Vagina (tissue), 2 donors: ENCODE data around the gene PADI2.

ENCODE experiments used
- POLR2A ChIP-seq, 2 donors: fragments of 450-650 bp; IDR thresholded peaks; one replicate each; pipeline ENCODE4 v1.6.1; 2017; ENCODE audit warnings: antibody characterized with exemption in 2 of 2, mild to moderate bottlenecking in 2 of 2, moderate library complexity in 2 of 2
- TF ChIP-seq, protein P1 (sequence below), 3 experiments: fragments of 450-650 bp in 2 of 3; fragments of 200-600 bp in 1 of 3; sonication (generic) in 1 of 3; IDR thresholded peaks; one replicate each; pipeline ENCODE4 v1.5.1; 2017 to 2019; ENCODE audit warnings: antibody characterized with exemption in 3 of 3, mild to moderate bottlenecking in 2 of 3, moderate library complexity in 2 of 3

DNA sequence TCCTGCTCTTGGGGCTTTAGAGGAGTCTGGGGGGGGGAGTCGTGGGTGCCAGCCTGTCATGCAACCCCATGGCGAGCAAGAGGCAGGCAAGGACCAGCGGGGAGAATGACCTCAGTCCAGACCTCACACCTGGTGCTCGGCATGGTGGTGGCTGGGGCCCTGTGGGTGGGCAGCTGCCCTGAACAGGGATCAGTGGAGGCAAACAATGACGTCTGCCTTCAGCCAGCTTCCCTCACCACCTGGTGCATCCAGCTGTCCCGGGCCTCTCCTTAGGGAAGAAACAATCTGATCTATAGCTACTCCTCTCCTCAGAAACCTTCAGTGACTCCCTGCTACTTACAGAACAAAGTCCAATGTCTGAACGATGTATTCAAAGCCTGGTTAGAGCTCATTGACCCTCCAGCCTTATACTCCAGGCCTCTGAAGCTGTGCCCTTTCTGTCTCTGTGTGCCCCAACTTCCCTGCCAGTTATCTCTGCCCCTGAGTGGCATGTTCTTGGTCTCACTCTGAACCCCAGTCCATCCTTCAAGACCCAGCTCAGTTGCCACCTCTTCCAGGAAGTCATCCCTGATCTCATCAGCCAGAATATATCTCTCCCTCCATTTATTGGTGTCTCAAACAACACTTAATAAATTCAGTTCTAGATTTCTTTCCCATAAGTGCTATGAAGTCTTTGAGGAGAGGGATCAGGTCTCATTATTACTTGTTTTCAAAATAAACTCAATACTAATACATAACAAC is 6.6 kb downstream of the PADI2 start:
- TF ChIP-seq, protein P1, sequence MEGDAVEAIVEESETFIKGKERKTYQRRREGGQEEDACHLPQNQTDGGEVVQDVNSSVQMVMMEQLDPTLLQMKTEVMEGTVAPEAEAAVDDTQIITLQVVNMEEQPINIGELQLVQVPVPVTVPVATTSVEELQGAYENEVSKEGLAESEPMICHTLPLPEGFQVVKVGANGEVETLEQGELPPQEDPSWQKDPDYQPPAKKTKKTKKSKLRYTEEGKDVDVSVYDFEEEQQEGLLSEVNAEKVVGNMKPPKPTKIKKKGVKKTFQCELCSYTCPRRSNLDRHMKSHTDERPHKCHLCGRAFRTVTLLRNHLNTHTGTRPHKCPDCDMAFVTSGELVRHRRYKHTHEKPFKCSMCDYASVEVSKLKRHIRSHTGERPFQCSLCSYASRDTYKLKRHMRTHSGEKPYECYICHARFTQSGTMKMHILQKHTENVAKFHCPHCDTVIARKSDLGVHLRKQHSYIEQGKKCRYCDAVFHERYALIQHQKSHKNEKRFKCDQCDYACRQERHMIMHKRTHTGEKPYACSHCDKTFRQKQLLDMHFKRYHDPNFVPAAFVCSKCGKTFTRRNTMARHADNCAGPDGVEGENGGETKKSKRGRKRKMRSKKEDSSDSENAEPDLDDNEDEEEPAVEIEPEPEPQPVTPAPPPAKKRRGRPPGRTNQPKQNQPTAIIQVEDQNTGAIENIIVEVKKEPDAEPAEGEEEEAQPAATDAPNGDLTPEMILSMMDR (IDR thresholded peaks at IDR 0.05) = no peak
- no peak for TF ChIP-seq POLR2A (IDR thresholded peaks at IDR 0.05)
